ENCODE measurements around the gene MAPKBP1. TPM values are rescaled to one million over a fixed set of nuclear protein-coding genes. Genes with fewer than 3 reads are reported as not detected.

Gene MAPKBP1
- total and polyA plus RNA-seq, 2 of the 13 experiments (the other 11 are each of a cell fraction or from before 2014, with no cell fraction given) = 3.0 to 7.3 TPM

- TF ChIP-seq ZNF777 (CRISPR knock-in tag; IDR thresholded peaks at IDR 0.05) (peak; percentile 80), POLR2AphosphoS5 (IDR thresholded peaks at IDR 0.05; ENCODE audit: low read depth, low read length) (peak; percentile 42), SP1 (IDR thresholded peaks at IDR 0.05) (0 out of 2 replicates have a peak, but pooled peaks have one; percentile 55), SP1 (CRISPR knock-in tag; IDR thresholded peaks at IDR 0.05) (peak; percentile 97), ZNF264 (CRISPR knock-in tag; IDR thresholded peaks at IDR 0.05) (peak; percentile 47; the same call in 1 of the 2 replicates), ZNF232 (CRISPR knock-in tag; IDR thresholded peaks at IDR 0.05; ENCODE audit: borderline replicate concordance) (no peak; the same call in 1 of the 2 replicates), ZFP36 (IDR thresholded peaks at IDR 0.05; ENCODE audit: borderline replicate concordance, low read depth, low read length, partially characterized antibody) (no peak), ZFP36L1 (CRISPR knock-in tag; IDR thresholded peaks at IDR 0.05) (peak; percentile 49; the same call in 1 of the 2 replicates), FOXK2 (IDR thresholded peaks at IDR 0.05) (no peak), TEAD2 (CRISPR knock-in tag; IDR thresholded peaks at IDR 0.05) (no peak), NFE2L1 (CRISPR knock-in tag; IDR thresholded peaks at IDR 0.05; ENCODE audit: borderline replicate concordance) (no peak), ZNF235 (CRISPR knock-in tag; IDR thresholded peaks at IDR 0.05; ENCODE audit: borderline replicate concordance) (no peak), SOX13 (IDR thresholded peaks at IDR 0.05) (no peak), SOX13 (CRISPR knock-in tag; conservative IDR thresholded peaks at IDR 0.05 in 1 of 2, IDR thresholded peaks at IDR 0.05 in 1 of 2) (peak in 1 of 2 experiments; percentile 47; a peak in 1 of 4 replicates), PPARG (CRISPR knock-in tag; conservative IDR thresholded peaks at IDR 0.05) (peak; percentile 73), ZNF577 (CRISPR knock-in tag; IDR thresholded peaks at IDR 0.05; ENCODE audit: borderline replicate concordance, low read depth) (no peak), AFF4 (CRISPR knock-in tag; IDR thresholded peaks at IDR 0.05) (no peak)
- TF ChIP-seq, protein P1, sequence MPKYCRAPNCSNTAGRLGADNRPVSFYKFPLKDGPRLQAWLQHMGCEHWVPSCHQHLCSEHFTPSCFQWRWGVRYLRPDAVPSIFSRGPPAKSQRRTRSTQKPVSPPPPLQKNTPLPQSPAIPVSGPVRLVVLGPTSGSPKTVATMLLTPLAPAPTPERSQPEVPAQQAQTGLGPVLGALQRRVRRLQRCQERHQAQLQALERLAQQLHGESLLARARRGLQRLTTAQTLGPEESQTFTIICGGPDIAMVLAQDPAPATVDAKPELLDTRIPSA (CRISPR knock-in tag; IDR thresholded peaks at IDR 0.05; ENCODE audit: borderline replicate concordance) = peak; percentile 73; the same call in 1 of the 2 replicates
- TF ChIP-seq, protein P2, sequence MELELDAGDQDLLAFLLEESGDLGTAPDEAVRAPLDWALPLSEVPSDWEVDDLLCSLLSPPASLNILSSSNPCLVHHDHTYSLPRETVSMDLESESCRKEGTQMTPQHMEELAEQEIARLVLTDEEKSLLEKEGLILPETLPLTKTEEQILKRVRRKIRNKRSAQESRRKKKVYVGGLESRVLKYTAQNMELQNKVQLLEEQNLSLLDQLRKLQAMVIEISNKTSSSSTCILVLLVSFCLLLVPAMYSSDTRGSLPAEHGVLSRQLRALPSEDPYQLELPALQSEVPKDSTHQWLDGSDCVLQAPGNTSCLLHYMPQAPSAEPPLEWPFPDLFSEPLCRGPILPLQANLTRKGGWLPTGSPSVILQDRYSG (CRISPR knock-in tag; IDR thresholded peaks at IDR 0.05) = peak; percentile 57; the same call in 1 of the 2 replicates
- TF ChIP-seq, protein P3, sequence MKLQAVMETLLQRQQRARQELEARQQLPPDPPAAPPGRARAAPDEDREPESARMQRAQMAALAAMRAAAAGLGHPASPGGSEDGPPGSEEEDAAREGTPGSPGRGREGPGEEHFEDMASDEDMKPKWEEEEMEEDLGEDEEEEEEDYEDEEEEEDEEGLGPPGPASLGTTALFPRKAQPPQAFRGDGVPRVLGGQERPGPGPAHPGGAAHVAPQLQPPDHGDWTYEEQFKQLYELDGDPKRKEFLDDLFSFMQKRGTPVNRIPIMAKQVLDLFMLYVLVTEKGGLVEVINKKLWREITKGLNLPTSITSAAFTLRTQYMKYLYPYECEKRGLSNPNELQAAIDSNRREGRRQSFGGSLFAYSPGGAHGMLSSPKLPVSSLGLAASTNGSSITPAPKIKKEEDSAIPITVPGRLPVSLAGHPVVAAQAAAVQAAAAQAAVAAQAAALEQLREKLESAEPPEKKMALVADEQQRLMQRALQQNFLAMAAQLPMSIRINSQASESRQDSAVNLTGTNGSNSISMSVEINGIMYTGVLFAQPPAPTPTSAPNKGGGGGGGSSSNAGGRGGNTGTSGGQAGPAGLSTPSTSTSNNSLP (IDR thresholded peaks at IDR 0.05; ENCODE audit: low read depth, low read length) = peak; percentile 40; the same call in 1 of the 2 replicates
- TF ChIP-seq, protein P4, sequence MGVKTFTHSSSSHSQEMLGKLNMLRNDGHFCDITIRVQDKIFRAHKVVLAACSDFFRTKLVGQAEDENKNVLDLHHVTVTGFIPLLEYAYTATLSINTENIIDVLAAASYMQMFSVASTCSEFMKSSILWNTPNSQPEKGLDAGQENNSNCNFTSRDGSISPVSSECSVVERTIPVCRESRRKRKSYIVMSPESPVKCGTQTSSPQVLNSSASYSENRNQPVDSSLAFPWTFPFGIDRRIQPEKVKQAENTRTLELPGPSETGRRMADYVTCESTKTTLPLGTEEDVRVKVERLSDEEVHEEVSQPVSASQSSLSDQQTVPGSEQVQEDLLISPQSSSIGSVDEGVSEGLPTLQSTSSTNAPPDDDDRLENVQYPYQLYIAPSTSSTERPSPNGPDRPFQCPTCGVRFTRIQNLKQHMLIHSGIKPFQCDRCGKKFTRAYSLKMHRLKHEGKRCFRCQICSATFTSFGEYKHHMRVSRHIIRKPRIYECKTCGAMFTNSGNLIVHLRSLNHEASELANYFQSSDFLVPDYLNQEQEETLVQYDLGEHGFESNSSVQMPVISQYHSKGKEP (CRISPR knock-in tag; IDR thresholded peaks at IDR 0.05) = no peak
Measured at GRCh38 chr15:41774062-41774881, at the start of gene MAPKBP1 (continued).
